Esophagus squamous epithelium (tissue), 4 donors: ENCODE data around the gene ODAD3.

Source experiments
- POLR2A ChIP-seq, 4 donors: fragments of 450-650 bp; IDR thresholded peaks; one replicate each; pipeline ENCODE4 v1.6.1; 2017; ENCODE audit warnings: antibody characterized with exemption in 4 of 4, mild to moderate bottlenecking in 4 of 4, moderate library complexity in 3 of 4
- TF ChIP-seq, protein P1 (sequence below), 6 experiments: fragments of 450-650 bp in 4 of 6; fragments of 200-600 bp in 2 of 6; sonication (generic) in 2 of 6; IDR thresholded peaks; one replicate each; pipeline ENCODE4 v1.5.1; 2016 to 2019; ENCODE audit warnings: antibody characterized with exemption in 6 of 6, mild to moderate bottlenecking in 4 of 6, moderate library complexity in 4 of 6

DNA sequence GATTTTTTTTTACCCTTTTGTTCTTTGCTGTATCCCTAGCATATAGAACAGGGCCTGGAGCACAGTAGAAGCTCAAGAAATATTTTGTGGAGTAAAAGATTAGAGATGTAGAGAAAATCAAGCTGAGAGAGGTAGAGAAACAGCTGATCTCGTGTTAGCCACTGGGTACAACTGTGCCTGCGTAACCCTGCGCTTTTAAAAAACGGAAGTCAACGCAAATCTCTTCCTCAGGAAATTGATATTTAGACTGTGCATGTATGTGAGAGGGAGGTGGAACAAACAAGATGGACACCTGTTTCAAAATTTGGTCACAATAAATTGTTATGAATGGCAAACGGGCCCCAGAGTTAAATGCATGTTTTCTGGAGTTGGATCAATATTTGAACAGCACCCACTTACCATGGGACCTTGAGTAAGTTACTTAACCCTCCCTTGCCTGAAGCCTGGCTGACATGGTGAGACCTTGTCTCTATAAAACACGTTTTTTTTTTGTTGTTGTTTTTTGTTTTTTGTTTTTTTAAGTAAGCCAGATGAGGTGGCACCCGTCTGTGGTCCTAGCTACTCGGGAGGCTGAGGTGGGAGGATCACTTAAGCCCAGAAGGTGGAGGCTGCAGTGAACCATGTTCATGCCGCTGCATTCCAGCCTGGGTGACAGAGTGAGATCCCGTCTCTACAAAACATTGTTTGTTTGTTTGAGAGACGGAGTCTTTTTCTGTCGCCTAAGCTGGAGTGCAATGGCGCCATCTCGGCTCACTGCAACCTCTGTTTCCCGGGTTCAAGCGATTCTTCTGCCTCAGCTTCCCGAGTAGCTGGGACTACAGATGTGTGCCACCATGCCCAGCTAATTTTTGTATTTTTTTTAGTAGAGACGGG, 47.5 kb downstream of the ODAD3 start:
- TF ChIP-seq, protein P1, sequence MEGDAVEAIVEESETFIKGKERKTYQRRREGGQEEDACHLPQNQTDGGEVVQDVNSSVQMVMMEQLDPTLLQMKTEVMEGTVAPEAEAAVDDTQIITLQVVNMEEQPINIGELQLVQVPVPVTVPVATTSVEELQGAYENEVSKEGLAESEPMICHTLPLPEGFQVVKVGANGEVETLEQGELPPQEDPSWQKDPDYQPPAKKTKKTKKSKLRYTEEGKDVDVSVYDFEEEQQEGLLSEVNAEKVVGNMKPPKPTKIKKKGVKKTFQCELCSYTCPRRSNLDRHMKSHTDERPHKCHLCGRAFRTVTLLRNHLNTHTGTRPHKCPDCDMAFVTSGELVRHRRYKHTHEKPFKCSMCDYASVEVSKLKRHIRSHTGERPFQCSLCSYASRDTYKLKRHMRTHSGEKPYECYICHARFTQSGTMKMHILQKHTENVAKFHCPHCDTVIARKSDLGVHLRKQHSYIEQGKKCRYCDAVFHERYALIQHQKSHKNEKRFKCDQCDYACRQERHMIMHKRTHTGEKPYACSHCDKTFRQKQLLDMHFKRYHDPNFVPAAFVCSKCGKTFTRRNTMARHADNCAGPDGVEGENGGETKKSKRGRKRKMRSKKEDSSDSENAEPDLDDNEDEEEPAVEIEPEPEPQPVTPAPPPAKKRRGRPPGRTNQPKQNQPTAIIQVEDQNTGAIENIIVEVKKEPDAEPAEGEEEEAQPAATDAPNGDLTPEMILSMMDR (IDR thresholded peaks at IDR 0.05) = no peak
- TF ChIP-seq POLR2A (IDR thresholded peaks at IDR 0.05) = no peak
